PFSK-1 (cell line): Measurements from ENCODE around the gene CDC42BPG.

Source experiments
- POLR2AphosphoS5 ChIP-seq: IDR thresholded peaks from 2 replicates; pipeline ENCODE4 v1.6.1; 2012; ENCODE audit warnings: low read depth, mild to moderate bottlenecking, control low read depth, low read length, moderate library complexity
- SIN3A ChIP-seq: IDR thresholded peaks from 2 replicates; pipeline ENCODE4 v1.6.1; 2012; ENCODE audit warnings: mild to moderate bottlenecking, low read length, moderate library complexity, borderline replicate concordance; ENCODE audit not compliant: insufficient read depth
- TAF1 ChIP-seq: IDR thresholded peaks from 2 replicates; pipeline ENCODE4 v1.6.1; 2012; ENCODE audit warnings: low read length, control low read depth, borderline replicate concordance; ENCODE audit not compliant: insufficient read depth

DNA sequence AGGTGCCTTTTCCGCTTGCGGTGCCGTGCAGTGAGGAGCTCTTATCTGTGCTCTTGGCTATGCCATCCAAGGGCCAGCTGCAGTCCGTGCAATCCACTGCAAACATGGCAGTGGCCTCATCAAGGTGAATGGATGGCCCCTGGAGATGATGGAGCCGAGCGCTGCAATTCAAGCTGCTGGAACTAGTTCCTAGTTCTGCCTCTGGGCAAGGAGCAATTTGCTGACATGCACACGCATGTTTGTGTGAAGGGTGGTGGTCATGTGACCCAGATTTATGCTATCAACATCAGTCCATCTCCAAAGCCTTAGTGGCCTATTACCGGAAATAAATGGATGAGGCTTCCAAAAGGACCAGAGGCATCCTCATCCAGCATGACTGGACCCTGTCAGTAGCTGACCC is 37.0 kb upstream of the CDC42BPG start:
- TF ChIP-seq POLR2AphosphoS5 (no peak), SIN3A (no peak), TAF1 (no peak)
